Esophagus muscularis mucosa (tissue), 4 donors: ENCODE measurements around the gene DCAF15.

Experiments used
- EP300 ChIP-seq: sonication (generic); formaldehyde crosslinking; IDR thresholded peaks from one replicate; pipeline ENCODE4 v1.6.1; 2017; ENCODE audit warnings: antibody characterized with exemption
- POLR2A ChIP-seq: fragments of 450-650 bp; IDR thresholded peaks from one replicate; pipeline ENCODE4 v1.6.1; 2017; ENCODE audit warnings: antibody characterized with exemption, moderate library complexity, mild to moderate bottlenecking, low read depth
- TF ChIP-seq, protein P1 (sequence below), 3 experiments: fragments of 200-600 bp in 2 of 3; fragments of 450-650 bp in 1 of 3; sonication (generic) in 2 of 3; IDR thresholded peaks; one replicate each; pipeline ENCODE4 v1.5.1; 2017 to 2019; ENCODE audit warnings: antibody characterized with exemption in 3 of 3, mild to moderate bottlenecking in 2 of 3, moderate library complexity in 1 of 3

DNA sequence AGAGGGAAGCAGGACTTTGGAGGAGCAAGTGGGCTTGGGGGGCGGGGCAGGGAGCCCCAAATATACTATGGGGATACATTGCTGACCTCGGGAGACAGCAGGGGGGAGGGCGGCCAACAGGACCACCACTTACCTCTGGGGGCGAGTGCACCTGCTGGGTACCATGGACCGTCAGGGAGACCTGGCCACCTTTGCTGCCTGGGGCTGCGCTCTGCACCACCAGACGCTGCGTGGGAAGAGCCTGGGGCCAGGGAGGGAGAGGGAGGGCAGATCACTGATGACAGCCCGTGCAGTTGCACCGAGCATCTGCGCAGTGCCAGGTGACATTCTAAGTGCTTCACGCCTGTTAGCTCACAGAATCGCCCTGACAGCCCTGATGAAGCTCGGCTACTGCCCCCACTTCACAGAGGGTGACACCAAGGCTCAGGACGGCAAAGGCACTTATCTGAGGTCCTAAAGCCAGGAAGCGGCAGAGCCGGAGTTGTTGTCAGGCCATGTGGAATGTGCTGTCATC, 29.7 kb downstream of the DCAF15 start:
- TF ChIP-seq, protein P1, sequence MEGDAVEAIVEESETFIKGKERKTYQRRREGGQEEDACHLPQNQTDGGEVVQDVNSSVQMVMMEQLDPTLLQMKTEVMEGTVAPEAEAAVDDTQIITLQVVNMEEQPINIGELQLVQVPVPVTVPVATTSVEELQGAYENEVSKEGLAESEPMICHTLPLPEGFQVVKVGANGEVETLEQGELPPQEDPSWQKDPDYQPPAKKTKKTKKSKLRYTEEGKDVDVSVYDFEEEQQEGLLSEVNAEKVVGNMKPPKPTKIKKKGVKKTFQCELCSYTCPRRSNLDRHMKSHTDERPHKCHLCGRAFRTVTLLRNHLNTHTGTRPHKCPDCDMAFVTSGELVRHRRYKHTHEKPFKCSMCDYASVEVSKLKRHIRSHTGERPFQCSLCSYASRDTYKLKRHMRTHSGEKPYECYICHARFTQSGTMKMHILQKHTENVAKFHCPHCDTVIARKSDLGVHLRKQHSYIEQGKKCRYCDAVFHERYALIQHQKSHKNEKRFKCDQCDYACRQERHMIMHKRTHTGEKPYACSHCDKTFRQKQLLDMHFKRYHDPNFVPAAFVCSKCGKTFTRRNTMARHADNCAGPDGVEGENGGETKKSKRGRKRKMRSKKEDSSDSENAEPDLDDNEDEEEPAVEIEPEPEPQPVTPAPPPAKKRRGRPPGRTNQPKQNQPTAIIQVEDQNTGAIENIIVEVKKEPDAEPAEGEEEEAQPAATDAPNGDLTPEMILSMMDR (IDR thresholded peaks at IDR 0.05), result no peak
- TF ChIP-seq POLR2A (no peak), EP300 (no peak)
